Measurements from ENCODE around the gene RNH1.

The RNH1 gene

DNA sequence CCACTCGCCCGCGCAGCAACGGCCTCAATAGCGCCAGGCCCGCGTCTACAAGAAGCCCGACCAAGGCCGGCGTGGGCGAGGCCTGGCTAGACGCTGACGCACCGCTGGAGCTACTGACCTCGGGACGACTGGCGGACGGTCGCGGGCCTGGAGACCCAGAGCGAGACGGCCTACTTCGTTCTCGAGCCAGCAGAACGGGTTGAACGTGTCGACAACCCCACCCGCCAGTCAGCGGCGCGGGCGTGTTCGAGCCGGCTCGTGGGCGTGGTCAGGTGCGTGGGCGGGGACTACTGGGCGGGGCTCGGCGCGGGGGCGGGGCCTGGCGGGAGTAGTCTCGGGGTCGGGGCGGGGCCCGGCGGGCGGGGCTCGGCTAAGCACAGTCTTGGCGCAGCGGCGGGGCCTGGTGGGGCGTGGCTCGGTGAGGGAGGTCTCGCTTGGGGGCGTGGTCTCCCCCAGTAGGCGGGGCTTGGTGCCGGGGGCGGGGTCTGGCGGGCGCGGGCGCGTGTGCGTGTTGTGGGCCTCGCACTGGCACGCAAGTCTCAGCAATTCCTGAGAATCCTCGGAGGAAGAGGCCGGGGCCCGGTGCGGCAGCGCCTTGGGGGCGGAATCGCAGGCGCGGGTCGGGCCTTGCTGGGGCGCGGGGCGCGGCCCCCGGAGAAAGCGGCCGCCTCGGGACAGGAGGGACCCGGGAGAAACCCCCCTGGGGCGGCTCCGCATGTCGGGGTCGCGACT lies at the start of gene RNH1:
Gene RNH1 (minus strand): TSS at position 248 of the 732 bp plus-strand sequence. CDS start 5,080 bp downstream, outside the sequence.
- DNase-seq, result peak; percentile 97

DNA sequence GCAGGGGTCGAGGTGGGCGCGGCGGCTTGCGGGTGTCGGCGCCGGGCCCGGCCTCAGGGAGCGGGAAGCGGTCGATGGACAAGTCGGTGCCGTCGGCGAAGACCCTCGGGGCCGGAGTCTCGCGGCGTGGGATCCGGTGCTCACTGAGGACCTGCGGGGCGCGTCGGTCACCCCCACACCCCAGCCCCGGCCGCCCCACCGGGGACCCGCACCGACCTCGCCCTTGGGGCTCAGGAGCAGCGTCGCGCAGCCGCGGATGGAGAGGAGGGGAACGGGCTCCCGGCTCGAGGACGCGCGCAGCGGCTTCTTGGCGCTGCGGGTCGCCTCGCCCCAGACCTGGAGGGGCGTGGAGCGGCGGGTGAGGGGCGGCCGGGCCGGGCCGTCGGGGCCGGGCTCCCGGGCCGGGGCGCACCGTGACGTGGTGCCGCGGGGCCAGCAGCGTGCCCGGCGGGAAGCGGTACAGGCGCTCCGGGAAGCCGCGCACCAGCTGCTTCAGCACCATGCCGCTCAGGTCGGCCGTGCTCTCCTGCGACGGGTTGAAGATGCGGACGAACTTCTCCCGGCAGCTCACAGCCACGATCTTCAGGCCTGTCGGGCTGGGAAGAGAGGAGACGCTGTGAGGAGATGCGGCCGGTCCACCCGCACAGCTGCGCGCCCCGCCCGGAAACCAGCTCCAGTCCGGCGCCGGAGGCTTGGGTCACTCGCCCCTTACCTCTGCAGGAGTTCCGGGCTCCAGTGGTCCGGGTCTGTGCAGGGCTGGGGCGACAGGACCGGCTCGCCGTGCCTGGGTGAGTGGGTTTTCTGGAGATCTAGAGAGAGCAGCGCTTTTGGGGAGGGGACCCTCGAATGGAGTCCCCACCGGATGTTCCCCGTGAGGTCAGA lies 49.0 kb upstream of the RNH1 start:
- no peak for DNase-seq

DNA sequence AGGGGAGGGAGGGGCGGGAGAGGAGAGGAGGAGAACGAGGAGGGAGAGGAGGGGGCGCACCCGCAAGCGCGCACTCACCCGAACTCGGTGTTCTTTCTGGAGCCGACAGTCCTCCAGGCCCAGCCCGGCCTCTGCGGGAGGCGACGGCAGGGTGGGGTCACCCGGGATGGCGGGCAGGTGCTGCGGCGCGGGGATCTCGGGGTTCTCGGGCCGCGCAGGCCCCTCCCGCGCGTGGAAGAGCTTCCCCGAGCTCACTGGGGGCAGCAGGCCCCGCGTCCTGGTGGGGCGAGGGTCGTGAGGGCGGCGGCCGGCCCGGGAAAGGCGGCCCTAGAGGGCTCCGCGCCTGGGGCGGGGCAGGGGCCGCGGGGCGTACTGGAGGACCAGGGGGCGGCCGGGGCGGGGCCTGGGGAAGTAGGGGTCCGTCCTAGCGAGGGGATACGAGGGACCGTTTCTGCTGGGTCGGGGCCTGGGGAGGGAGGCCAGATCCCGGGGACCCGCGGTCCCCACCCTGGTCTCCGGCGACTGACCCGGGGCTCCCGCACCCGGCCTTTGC lies 48.3 kb upstream of the RNH1 start:
- DNase-seq, result no peak

DNA sequence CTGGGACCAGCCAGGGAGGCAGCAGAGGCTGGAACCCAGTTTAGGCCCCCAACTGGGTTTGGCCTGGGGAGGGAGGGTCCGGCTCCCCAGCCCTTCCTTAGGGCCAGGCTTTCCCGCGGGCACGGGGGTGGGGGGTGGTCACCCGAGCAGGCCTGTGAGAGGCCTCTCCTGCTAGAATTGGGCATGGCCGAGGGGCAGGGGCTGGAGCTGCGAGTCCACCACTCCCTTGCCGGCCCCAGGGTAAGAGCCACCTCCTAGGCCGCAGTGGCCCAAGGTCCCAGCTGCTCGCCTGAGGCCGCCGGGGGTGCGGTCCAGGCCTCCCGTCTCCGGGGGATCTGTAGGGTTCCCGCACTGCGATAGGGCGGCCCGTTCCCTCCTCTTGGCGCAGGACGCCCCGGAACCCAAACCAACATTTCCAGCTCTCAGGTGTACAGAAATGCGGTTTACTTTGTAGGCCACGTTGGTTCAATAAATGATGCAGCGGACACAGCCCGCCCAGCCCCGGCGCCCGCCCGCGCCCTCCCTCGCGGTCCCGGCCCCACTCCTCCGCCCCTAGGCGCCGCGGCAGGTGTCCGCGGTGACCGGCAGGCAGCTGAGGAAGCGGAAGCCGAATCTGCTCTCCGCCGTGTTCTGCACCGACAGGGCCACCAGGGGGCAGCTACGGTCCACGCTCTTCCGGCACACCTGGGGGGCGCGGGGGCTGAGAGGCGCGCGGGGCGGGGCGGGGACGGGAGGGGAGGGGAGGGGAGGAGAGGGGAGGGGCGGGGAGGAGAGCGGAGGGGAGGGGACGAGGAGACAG lies 47.6 kb upstream of the RNH1 start:
- peak; percentile 78 for DNase-seq

DNA sequence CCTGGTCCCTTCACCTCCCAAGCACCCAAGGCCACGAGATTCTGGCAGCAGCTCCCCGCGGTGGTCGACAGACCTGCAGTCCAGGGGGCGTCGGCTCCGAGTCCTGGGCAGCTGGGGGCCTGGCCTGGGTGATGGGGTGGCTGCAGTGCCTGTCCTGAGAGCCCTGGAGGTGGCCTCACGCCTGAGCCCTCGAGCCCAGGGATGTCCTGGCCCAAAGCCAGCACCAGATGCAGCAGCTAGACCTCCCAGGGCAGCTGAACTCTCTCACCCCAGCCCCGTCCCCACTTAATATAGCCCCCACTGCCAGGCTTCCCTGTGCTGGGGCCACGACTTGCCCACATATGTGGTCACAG lies 46.9 kb upstream of the RNH1 start:
- no peak for DNase-seq

DNA sequence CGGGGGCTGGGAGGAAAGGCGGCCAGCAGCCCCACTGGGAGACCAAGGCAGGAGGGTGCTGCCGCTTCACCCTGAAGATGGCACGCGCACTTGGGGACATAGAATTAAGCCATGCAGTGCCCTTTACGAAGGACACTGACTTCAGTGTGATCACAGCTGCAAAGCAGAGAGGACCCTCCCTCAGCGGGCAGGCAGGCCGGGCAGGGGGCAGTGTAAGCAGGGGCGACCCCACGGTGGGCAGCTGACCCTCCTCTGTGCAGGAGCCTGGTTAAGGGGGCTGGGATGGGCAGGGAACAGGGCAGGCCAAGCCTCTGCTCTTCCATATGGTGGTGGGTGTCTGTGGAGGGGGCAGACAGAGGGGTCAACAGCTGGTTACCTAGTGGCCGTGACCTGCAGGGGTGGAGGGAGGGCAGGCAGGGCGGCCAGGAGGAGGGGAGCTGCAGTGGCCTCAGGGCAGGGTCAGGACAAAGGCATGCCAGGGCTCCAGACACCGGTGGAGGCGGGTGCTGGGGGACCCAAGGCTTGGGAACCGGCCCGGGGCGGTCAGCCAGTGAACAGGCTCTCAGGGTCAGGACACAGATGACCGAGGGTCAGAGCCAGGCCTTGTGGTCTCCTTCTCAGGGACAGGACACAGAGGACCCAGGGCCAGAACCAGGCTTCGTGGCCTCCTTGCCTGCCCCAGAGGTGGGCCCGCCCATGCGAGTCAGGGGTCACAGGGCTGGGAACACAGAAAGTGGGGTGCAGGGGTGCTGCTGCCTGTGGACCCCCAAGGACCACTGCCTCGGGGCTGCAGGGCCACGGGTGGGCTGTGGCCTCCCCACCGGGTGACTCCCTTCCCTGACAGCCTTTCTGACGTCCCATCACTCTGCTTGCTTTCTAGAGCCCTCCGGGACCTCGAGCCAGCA lies 46.3 kb upstream of the RNH1 start:
- DNase-seq, result no peak

DNA sequence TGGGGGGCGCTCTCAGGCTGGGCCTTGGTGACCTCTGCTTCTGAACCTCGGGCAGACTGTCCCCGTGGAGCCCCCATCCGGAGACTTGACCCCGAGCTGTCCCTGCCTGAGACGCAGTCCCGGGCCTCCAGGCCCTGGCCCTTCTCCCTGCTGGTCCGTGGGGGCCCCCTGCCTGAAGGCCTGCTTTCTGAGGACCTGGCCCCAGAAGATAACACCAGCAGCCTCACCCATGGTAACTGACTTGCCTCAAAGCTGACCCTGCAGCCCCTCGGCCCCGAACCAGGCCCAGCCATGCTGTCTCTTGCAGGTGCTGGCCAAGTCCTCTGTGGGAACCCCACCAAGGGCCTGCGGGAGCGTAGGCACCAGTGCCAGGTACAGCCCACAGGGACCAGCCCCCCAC lies 44.6 kb upstream of the RNH1 start:
- no peak for DNase-seq

DNA sequence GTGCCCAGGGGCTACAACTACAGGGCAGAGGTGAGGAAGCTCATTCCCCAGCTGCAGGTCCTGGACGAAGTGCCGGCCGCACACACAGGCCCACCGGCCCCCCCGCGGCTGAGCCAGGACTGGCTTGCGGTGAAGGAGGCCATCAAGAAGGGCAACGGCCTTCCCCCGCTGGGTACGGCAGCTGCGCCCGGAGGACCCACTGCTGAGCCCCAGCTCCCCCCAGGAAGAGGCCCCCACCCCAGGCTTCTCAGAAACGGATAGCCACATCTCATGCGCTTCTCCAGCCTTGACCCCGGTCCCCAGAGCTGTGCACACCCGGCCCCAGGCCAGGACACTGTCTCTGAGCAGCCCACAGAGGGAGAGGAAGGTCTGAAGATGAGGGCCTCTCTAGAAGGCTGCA lies 44.1 kb upstream of the RNH1 start:
- DNase-seq, result no peak

DNA sequence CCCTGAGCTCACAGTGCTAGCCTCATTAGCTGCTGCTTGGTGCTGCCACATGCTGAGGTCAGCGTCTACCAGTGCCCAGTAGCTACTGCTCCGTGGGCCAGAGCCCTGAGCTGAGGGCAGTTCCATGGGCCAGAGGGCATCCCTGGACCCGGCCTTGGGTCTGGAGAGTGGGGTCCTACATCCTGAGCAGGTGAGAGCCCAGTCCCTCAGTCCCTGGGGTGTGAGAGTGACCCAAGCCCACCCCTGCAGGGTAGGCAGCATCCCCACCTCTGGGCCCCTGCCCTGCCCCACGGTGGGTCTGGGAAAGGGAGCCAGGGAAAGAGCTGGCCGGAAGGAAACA lies 43.7 kb upstream of the RNH1 start:
- DNase-seq, result no peak

DNA sequence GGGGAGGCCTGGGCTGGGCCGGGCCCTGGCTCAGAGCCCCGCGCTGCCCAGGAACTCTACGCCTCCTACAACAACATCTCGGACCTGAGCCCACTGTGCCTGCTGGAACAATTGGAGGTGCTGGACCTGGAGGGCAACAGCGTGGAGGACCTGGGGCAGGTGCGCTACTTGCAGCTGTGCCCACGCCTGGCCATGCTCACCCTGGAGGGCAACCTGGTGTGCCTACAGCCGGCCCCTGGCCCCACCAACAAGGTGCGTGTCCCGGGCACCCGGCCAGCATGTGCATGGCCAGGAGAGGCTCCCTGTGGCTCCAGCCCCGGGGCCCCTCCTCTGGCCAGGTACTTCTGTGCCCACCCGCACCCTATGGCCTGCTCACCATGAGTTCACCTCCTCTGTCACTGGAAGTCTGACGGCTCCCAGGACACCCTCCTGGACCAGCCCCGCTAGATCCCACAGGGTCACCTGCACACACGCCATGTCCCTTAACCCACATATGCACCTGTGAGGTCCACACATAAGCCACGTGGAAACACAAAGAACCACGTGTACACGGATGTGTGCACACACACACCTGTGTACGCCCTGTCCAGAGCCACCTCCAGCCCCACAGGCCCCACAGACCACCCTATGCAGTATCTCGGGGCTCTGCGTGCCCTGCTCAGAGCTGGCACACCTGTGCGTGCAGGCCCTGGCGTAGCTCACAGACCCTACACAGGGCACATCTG lies 43.1 kb upstream of the RNH1 start:
- no peak for DNase-seq

DNA sequence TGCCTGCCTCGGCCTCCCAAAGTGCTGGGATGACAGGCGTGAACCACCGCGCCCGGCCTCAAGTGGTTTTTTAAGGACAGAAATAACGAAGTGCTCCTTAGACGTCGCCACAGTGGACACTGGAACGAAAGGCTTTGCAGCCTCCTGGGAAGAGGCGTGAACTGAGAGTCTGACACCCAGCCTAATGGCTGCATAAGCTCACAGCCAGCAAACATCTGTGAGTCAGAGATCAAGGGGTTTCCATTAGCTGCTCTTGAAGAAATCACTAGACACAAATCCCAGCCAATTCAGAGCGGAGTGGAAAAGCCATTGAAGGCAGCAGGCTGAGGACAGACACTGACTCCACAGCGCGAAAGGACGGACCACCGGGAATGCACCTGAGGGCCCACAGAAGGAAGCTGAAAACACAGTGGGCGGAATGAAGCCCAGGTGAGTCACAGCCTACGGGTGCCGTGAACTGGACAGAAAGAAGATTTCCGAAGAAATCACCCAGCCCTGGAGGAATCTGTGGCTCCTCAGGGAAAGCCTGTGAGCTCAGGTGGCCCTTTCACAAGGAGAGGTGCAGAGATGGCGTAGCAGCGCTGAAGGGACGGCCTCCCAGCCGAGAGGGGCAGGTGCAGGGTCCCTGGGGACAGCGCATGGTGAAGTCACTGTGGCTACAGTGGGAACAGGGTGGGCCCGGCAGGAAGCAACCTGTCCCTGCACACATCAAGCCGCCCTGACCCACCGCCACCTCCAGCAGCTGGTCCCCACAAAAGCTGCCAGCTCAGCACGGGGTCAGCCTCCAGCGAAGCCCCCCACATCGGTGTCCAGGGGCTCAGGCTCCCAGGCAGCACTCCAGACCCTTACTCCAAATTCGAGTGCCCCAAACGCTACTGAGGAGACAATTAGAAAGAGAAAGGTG lies 41.9 kb upstream of the RNH1 start:
- no peak for DNase-seq

DNA sequence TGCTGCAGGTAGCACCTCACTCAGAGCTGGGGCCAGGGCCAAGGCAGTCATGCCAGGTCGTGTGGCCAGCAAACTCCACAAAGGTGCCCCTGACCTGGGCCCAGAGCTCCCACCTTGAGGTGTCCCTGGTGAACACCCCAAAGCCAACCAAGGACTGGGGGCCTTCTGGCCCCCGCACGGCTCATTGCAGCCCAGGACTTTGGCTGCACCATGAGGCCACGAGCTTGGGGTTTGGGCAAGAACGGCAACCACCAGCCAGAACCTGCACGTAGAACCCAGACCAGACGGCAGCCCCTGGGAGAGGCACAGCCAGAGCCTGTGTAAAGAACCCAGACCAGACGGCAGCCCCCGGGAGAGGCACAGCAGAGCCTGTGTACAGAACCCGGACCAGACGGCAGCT lies 38.1 kb upstream of the RNH1 start:
- DNase-seq, result no peak

DNA sequence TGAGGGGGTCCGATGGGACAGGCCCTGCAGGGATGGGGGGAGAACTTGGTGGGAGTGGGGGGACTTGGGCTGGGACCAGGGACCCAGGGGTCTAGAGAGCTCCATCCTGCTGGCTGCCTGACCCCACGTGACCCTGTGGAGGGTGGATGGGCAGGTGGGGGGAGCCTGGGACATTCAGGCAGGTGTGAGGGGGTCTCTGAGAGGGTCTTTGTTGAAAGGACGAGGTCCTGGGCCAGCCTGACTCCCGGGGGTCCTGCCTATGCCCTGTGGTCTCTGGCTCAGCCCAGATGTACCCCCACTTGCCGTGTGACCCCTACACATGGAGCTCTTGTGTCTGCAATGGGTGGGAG lies 37.8 kb upstream of the RNH1 start:
- DNase-seq, result no peak

DNA sequence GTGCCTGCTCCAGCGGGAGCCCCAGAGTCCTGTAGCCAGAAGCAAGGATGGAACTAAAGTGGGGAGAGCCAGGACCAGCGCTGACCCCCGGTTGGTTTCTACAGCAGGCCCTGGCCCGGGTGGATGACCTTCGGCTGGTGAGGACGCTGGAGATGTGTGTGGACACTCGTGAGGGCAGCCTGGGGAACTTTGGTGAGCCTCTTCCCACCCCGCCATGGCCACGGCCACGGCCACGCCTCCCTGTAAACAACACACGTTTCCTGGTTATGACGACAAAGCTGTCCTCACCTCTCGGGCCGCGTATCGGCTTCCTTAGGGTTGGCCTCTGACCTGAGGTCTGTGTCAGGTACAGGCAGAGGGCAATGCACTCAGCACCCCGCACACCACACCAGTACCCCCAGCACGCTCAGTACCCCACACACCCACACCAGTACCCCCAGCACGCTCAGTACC lies 34.4 kb upstream of the RNH1 start:
- DNase-seq, result no peak

DNA sequence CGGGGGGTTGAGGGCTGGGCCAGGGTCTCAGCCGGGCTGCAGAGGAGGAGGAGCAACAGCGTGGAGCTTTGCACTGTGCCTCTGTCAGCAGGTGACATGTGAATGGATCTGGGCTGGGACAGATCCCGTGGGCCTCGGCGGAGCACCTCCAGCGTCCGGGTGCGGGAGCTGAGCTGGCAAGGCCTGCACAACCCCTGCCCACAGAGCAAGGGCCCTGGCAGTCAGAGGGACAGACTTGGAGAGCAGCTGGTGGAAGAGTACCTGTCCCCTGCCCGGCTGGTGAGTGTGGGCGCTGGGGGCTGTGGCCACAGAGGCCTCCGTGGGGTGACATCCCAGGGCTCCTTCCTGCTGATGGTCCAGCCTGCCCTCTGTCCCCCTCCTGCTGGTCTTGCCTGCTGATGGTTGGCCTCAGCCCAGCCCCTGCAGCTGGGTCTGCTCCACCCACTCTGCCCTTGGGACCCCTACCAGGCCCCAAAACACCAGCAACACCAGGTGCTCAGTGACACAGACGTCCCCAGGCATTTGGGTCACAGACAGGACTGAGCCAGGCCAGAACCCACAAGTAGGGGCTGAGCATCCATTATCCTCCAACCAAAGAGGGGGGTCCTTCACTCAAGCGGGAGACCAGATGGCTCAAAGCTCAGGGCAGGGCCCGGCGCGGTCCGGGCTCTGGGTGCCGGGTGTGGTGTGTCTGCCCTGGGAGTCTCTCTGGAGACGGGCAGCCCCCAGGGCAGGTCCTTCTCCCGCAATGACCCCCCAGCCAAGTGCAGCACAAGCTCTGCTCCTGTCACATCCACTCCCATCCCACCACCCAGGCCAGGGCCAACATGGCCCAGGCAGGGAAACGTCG lies 33.8 kb upstream of the RNH1 start:
- DNase-seq, result no peak

DNA sequence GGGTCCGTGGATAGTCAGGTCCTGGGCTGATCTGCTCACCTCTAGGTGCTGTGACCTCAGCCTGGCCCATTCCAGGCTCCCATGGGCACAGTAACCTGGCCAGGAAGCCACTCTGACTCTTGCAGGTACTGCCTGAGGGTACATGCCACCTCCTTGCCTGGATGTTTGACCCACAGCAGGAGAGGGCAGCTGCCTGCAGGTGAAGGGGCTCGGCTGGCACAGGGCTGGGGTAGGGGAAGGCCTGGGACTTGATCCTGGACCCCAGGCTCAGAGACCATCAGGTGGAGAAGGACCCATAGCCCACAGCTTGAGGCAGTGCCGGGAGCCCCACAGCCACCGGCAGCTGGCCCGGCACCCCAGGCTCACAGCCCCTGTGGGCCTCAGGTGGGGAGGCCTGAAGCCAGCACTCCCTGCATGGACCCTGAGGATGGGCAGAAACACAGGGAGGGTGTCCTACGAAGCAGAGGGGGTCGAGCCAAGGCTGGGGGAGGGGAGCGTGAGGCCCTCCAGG lies 33.0 kb upstream of the RNH1 start:
- no peak for DNase-seq

DNA sequence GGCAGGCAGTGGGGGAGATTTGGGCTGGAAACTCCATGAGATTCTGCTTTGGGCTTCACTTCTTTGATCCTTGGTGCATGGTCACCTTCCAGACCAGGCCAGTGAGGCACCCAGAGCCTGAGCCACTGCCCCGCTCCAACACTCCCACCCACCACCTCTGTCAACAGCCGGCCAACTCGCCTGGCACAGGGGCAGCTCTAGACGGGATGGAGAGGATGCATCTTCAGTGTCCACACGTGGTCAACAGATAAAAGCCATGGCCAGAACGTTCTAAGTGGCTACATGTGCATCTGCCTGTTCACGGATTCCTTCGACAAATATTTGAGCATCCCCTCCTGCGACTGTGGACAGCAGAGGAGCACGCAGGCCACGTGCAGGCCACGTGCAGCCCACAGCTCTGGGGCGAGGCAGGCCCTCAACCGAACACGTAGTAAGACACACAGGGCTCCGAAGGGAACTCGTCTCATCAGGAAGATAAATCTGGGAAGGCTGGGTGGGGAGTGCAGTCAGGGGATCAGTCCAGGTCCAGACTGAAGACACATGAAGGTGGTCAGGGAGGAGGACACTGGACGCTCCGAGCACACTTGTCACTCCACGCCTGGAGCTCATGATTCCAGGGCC lies 31.5 kb upstream of the RNH1 start:
- DNase-seq, result no peak

DNA sequence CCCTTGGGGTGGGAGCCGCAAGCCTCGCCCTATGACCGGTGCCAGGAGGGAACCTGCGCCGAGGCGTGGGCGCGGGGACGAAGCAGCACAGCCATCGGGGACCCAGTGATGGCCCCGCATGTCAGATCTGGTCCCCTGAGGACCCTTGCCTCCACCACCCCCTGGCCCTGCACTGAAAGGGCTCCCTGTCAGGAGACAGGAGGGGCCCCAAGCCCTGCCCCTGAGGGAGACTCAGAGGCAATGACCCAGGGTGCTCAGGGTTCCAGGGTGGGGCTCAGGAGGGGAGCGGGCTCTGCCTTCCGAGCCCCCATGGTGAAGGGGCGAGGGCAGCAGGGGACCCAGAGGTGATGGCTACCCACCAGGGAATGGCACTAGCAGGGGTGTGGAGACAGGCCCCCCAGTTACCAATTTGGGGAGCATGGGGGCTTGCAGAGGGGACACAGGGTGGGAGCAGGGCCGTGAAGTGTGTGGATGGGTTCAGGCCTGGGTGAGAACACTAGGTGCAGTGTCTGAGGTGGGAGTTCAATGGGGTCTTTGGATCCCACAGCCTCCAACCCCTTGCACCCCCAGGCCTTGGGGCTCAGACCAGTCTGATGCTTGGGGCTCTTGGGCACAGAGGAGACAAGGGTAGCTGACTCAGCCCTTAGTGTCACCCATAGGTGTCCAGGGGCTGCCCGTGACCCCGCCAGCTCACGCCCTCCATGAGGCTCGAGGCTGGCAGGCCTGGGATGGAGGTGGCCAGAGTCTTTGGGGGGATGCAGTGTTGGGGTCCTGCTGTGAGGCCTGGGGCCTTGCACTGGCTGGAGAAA lies 30.8 kb upstream of the RNH1 start:
- no peak for DNase-seq

All from CD4-positive, alpha-beta T cell treated with Interleukin-15 for 1 hour (primary cell).